OCI-LY7 (cell line): ENCODE results near the gene TRRAP. TPM values are rescaled to one million over a fixed set of nuclear protein-coding genes. Genes with fewer than 3 reads are reported as not detected.

ENCODE experiments used
- BruUV-seq: library from RNA; stranded (reverse); fragments of 400-500 nt; replicated peaks from 2 replicates; lab custom pipeline; 2021; lab: Mats Ljungman, UMichigan
- CTCF ChIA-PET: fragments of 300-600 bp; sonication (Branson Sonifier 250); formaldehyde crosslinking; loops from one replicate; lab custom pipeline; 2022; ENCODE audit warnings: antibody characterized with exemption; ENCODE audit not compliant: unreplicated experiment; lab: Charles Lee
- POLR2A ChIA-PET: fragments of 300-600 bp; sonication (Branson Sonifier 250); formaldehyde crosslinking; loops from one replicate; lab custom pipeline; 2022; ENCODE audit warnings: antibody characterized with exemption; lab: Charles Lee
- DNase-seq: peaks from one replicate; pipeline ENCODE4 v3.0.0-alpha.2; 2015; ENCODE audit warnings: low spot score
- H2AFZ ChIP-seq: fragments of 200-600 bp; sonication (generic), shearing (Covaris generic); 2 replicates; pipeline ENCODE4 v1.6.1; 2014; ENCODE audit warnings: mild to moderate bottlenecking, antibody characterized with exemption, low read length, moderate library complexity
- H3K27ac ChIP-seq: fragments of 200-600 bp; sonication (generic); 2 replicates; pipeline ENCODE4 v1.5.1; 2014; ENCODE audit warnings: mixed run types, low read depth, mild to moderate bottlenecking, moderate library complexity, low read length, inconsistent platforms; ENCODE audit not compliant: poor library complexity, severe bottlenecking
- H3K36me3 ChIP-seq: fragments of 200-600 bp; sonication (generic); 2 replicates; pipeline ENCODE4 v1.6.1; 2014; ENCODE audit warnings: mild to moderate bottlenecking, antibody characterized with exemption, low read length, moderate library complexity, mixed read lengths; ENCODE audit not compliant: insufficient read depth
- H3K4me1 ChIP-seq: fragments of 200-600 bp; sonication (generic); 2 replicates; pipeline ENCODE4 v1.5.1; 2014; ENCODE audit warnings: mild to moderate bottlenecking, low read length; ENCODE audit not compliant: insufficient read depth, poor library complexity, severe bottlenecking
- H3K4me2 ChIP-seq: fragments of 200-600 bp; sonication (generic); 2 replicates; pipeline ENCODE4 v1.6.1; 2014; ENCODE audit warnings: mild to moderate bottlenecking, low read length
- H3K4me3 ChIP-seq: fragments of 200-600 bp; sonication (generic); 2 replicates; pipeline ENCODE4 v1.5.1; 2014; ENCODE audit warnings: mild to moderate bottlenecking, low read depth, low read length; ENCODE audit not compliant: poor library complexity, severe bottlenecking
- H3K79me2 ChIP-seq: fragments of 200-600 bp; sonication (generic); 2 replicates; pipeline ENCODE4 v1.6.1; 2016; ENCODE audit warnings: low read depth, mild to moderate bottlenecking, low read length, moderate library complexity, mixed read lengths; ENCODE audit not compliant: insufficient read depth
- H3K9me2 ChIP-seq: fragments of 200-600 bp; sonication (generic); 2 replicates; pipeline ENCODE4 v1.6.1; 2016; ENCODE audit warnings: mild to moderate bottlenecking, low read length, mixed read lengths; ENCODE audit not compliant: insufficient read depth
- H3K9me3 ChIP-seq: fragments of 200-600 bp; sonication (generic); 2 replicates; pipeline ENCODE4 v1.6.1; 2014; ENCODE audit warnings: mild to moderate bottlenecking, mixed run types, low read length, mixed read lengths
- H4K20me1 ChIP-seq: fragments of 200-600 bp; sonication (generic); 2 replicates; pipeline ENCODE4 v1.6.1; 2014; ENCODE audit warnings: mild to moderate bottlenecking, antibody characterized with exemption, low read length, moderate library complexity, mixed read lengths; ENCODE audit not compliant: insufficient read depth
- CTCF ChIP-seq: fragments of 200-600 bp; sonication (generic); conservative IDR thresholded peaks from 2 replicates; pipeline ENCODE4 v1.5.1; 2014; ENCODE audit warnings: mild to moderate bottlenecking, antibody characterized with exemption, low read length, moderate library complexity, mixed read lengths
- EZH2phosphoT487 ChIP-seq: fragments of 200-600 bp; sonication (generic); IDR thresholded peaks from 2 replicates; pipeline ENCODE4 v1.6.1; 2018; ENCODE audit warnings: low read depth, borderline replicate concordance, mild to moderate bottlenecking, mixed run types, antibody characterized with exemption, low read length, moderate library complexity, mixed read lengths
- intact Hi-C: fragments of 100-400 bp; cut with micrococcal nuclease; formaldehyde crosslinking; loops from one replicate; pipeline ENCODE4 v1.10.0; 2022; ENCODE audit not compliant: unreplicated experiment
- total RNA-seq, 2 experiments: library from RNA; depleted of rRNA in 1 of 2; stranded (reverse); fragments of >200 nt in 1 of 2; shearing (Covaris generic) in 1 of 2; gene quantifications; 2 replicates each; pipeline ENCODE4 v1.2.3, GENCODE V29; 2014 to 2022

The TRRAP gene
- total RNA-seq, 2 experiments from 2014 or later: 50.4 to 86.1 TPM

- Histone ChIP-seq H3K9me3 (no peaks in the 10 kb centered on the region), H3K36me3 (peaks cover 94% of the 10 kb centered on the region), H3K9me2 (no peaks in the 10 kb centered on the region), H2AFZ (no peak overlapping the region), H3K27ac (no peak overlapping the region), H3K4me2 (no peak overlapping the region), H4K20me1 (no peaks in the 10 kb centered on the region), H3K4me1 (peaks cover 12% of the 10 kb centered on the region), H3K4me3 (no peak overlapping the region), H3K79me2 (no peaks in the 10 kb centered on the region)
- ChIA-PET POLR2A (interaction anchor here (0.6 kb wide), 1 partner anchor 773 kb away, joined by 4 read pairs; no protein-coding TSS in a partner anchor), CTCF (no interaction called here)
- no TSS peak for BruUV-seq
- DNase-seq: no peak
- intact Hi-C loops: no loop called here
- no peak for TF ChIP-seq CTCF
- TF ChIP-seq EZH2phosphoT487: no peak
Observed at GRCh38 chr7:99038086-99038855, 159.9 kb downstream of the TRRAP start.

- Histone ChIP-seq H3K4me2 (no peak overlapping the region), H4K20me1 (no peaks in the 10 kb centered on the region), H3K9me2 (no peaks in the 10 kb centered on the region), H3K27ac (no peak overlapping the region), H2AFZ (no peak overlapping the region), H3K79me2 (no peaks in the 10 kb centered on the region), H3K36me3 (peaks cover 94% of the 10 kb centered on the region), H3K4me3 (no peak overlapping the region), H3K9me3 (no peaks in the 10 kb centered on the region), H3K4me1 (peaks cover 12% of the 10 kb centered on the region)
- no TSS peak for BruUV-seq
- intact Hi-C loops: no loop called here
- ChIA-PET CTCF (no interaction called here), POLR2A (interaction anchor here (0.6 kb wide), 1 partner anchor 774 kb away, joined by 4 read pairs; no protein-coding TSS in a partner anchor)
- TF ChIP-seq EZH2phosphoT487: no peak
- TF ChIP-seq CTCF: no peak
- no peak for DNase-seq
Observed at GRCh38 chr7:99039384-99039891, 161.1 kb downstream of the TRRAP start.
